ENCODE measurements around the gene RNLS.
"Not testable (repeated sequence)": the region's sequence is repeated elsewhere in the genome, so short reads cannot be mapped to it uniquely, and the experiment has no call there.

Gene RNLS

DNA sequence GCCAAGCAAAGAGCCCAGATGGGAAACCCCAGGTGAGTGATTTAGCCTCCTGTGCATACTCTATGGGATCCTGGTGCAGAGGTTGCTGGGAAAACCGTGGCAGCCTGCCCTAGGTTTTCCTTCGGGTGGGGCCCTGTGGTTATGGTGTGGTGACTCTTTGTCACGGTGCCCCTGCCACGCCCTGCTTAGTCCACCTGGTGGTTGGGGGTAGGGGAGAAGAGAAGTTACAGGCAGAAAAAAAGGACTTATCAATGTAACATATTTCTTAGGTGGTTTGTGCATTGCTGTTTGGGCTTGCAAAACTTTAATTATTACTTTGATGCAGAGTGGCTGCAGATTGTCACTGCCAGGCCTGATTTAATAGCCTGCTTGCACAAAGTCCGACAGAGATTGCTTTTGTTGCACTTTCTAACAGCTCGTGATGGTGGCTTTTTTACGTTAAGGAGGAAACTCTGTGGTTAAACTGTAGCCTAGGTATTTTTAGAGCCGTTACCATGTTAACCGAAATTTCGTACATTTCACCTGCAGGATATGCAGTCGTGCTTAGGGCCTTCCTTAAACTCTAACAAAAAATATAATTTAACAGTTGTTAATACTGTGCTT is 197.4 kb downstream of the RNLS start:
- DNase-seq: no peak

DNA sequence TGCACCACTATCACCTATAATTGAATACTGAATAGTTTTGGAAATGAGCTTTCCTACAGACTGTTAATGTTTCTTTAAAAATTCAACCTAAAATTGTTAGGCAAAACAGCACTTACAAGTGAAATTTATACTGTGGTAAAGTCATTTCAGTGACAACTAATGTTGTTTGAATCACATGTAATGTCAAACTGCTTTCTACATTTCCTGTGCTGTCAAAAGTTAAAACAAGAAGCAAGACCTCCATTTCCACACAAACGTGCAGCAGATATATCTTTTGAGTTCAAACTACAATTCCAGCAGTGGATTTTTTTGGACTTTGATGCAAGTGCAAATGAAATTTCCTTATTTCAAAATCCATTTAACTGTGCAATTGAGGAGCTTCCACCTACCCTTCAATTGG is 199.8 kb downstream of the RNLS start:
- no peak for DNase-seq

DNA sequence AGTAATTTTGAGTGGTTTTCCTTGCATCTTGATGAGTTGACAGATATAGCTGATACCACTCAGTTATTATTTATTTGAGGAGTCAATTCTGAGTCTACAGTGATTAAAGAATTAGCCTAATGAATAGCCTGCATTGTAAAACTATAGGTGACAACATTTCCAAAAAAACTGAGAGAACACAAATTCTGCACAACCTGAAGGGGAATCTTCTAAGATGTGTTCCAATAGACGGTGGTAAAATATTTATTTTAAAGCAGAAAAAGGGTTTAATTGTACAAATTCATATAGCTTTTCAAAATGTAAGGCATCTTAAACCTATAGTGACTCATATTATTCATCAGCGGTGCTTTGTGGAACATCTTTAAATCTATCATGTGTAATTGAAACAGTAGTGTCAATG is 200.4 kb downstream of the RNLS start:
- no peak for DNase-seq

DNA sequence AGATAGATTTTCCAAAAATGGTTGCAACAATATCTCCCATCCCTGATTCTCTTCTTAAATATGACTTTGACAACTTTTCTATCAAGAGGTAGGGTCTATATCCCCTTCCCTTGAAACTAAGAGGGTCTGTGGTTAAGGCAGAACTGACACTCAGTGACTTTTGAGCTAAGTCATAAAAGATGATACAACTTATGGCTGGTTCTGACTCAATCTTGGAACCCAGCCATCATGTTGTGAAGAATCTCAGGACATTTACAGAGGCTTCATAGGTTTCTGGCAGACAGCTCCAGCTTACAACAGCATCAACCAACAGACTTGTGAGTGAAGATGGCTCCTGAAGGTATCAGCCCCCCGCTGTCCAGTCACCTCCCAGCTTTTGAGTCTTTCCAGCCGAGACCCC is 203.5 kb downstream of the RNLS start:
- peak; percentile 50 for DNase-seq

DNA sequence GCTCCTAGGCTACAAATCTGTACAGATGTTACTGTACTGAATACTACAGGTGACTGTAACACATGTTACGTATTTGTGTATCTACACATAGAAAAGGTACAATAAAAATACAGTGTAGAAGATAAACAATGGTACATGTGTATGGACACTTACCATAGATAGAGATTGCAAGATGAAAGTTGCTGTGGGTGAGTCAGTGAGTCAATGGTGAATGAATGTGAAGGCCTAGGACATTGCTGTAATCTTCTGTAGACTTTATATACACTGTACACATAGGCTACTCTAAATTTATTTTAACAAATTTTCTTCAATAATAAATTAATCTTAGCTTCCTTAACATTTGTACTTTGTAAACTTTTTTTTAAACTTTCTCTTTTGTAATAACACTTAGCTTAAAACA is 205.6 kb downstream of the RNLS start:
- no peak for DNase-seq

- no peak for DNase-seq
Observed at GRCh38 chr10:88374392-88375175, 208.5 kb downstream of the RNLS start.

- DNase-seq: no peak
Observed at GRCh38 chr10:88372881-88373592, 210.1 kb downstream of the RNLS start.

DNA sequence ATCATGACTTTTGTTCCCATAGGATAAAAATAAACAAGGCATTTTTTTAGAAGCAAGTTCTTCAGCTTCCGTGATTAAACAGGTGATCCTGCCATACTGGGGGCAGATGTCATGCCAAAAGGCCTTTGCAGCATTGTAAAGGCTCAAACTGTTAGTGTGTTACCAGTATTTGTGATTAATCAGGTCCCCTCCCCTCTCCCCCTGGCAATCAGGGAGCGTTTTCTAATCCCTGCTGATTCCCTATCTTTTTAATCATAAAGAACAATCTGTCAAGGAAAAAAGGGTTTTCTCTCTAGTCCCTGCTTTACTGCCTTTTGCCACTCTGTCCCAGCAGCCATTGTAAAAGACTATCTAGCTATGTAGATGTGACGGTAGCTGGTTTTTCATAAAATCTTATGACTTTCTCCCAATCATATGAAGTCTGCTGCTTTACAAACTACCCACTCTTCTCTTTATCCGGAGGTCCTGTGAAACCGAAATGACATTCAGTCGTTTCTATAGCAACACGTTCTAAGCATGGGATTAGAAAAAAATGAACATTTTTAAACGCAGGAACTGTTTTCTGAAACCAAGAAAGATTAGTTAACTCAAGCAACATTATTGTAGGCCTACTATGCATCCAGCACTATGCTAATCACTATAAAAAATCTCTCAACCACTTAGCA is 210.9 kb downstream of the RNLS start:
- no peak for DNase-seq

- DNase-seq: no peak
Observed at GRCh38 chr10:88370713-88371112, 212.4 kb downstream of the RNLS start.

- no peak for DNase-seq
Observed at GRCh38 chr10:88366772-88367171, 216.3 kb downstream of the RNLS start.

- DNase-seq: no peak
Observed at GRCh38 chr10:88361995-88362807, 220.9 kb downstream of the RNLS start.

GRCh38 chr10:88361494-88361893 is 221.6 kb downstream of the RNLS start:
- DNase-seq: no peak

- DNase-seq: not testable (repeated sequence)
Observed at GRCh38 chr10:88355750-88356149, 227.4 kb downstream of the RNLS start.

DNA sequence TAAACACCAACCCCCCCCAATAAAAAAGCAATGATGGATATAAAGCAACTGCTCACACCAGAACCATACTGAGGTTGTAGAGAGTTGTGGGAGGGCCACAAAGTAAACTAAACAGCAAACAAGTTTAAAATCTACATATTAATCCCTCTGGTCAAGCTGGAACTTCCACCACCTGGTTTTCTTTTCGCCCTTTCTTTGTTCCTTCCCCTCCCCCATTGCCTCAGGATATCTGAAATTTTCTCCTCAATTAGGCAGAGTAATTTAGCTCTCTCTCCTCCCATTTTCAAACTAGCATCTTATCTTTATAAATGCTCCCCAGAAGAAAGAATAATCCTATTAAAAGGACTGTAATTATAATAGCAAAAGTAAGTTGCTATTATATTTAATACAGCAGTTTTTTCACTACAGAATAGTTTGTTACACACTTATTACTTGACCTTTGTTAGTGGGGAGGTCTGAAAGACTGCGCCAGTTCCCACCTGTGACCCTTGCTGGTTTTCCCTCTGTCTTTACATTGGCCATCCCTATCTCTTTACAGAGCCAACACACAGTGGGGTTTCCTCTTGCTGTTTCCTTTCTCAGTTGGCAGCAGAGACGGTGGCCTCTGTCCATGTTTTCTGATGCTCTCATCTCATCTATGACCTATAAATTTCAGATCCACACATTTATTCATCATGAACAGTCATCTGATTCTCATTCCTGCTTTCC is 235.4 kb downstream of the RNLS start:
- DNase-seq: no peak

DNA sequence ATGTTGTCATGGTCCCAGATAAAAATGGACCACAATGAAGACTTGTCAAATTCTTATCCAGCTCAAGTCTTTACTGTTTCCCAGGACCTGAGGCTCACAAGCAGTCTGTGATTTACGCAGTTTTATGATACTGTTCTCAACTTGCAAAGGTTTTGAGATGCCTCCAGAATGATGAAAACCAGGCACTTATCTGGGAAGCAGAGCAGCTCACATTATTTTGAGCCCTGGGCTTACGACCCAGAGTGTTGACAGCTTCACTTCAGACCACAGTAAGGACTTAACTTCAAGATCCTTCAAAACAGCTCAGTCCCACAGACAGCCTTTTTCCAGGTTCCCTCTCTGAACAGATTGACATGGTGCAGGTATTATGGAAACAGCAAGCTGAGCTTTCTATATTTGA is 236.1 kb downstream of the RNLS start:
- no peak for DNase-seq

- no peak for DNase-seq
Observed at GRCh38 chr10:88346144-88346977, 236.8 kb downstream of the RNLS start.

- DNase-seq: no peak
Observed at GRCh38 chr10:88343761-88344484, 239.2 kb downstream of the RNLS start.

- DNase-seq: no peak
Observed at GRCh38 chr10:88342733-88343310, 240.3 kb downstream of the RNLS start.

DNA sequence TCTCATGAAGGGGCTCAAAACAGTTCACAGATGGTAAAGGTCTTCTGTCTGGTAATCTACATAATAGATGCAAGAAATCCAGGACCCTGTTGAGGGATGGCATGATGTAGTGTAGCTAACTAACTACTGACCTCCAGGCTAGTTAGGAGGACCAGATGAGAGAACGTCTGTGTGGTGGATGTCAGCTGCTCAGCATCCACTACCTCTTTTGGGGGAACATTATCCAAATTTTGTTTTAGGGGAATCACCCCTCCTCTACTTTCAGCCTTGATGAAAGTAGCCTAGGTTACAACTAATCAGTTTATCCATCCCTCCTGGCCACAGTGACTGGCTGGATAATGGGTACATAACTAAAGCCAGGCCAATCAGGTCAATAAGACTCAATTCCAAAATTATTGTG is 246.0 kb downstream of the RNLS start:
- DNase-seq: no peak

DNA sequence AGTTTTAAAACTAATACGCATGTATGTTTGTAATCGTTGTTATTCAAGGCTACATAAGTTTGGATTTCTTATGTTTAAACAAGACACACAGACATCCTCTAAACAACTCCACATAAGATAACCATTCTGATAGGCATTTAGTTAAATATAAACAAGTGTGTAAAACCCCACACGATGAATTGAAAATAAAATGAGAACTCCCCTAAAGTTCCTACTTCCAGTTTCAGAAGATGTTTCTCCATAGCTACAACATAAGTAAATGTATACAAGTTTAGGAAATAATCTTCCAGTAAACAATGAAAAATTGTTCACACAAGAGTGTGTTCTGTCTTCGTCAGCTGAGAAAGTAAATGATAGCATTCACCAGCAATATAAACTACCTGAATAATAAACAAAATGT is 246.8 kb downstream of the RNLS start:
- no peak for DNase-seq
